GM21723 (cell line): ENCODE data around the gene RIN2.

Source experiments
- ATAC-seq: cut with Tn5 transposase; IDR thresholded peaks from one replicate; pipeline ENCODE4 v1.9.1; 2021; ENCODE audit warnings: mild to moderate bottlenecking, moderate library complexity; ENCODE audit not compliant: unreplicated experiment

Gene RIN2

GRCh38 chr20:19761841-19762240, 3.8 kb downstream of the RIN2 start:
- no peak for ATAC-seq

DNA sequence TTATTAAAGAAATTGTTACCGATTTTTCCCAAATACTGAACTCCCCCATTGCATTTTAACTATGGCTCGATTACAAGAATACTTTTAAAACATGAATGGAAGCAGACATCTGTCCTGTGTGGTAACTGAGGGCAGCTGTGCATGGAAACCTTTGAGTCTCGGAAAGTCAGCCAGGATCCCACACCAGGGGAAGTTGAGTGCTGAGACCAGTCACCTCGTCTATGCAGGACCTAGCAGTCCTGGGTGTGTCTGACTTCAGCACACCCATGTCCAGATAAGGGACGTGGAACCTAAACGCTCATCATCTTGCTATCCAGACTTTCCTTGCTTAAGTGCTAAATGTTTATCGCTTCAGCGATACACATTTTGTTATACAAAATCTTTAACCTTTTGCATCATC, 6.1 kb downstream of the RIN2 start:
- ATAC-seq, result no peak

DNA sequence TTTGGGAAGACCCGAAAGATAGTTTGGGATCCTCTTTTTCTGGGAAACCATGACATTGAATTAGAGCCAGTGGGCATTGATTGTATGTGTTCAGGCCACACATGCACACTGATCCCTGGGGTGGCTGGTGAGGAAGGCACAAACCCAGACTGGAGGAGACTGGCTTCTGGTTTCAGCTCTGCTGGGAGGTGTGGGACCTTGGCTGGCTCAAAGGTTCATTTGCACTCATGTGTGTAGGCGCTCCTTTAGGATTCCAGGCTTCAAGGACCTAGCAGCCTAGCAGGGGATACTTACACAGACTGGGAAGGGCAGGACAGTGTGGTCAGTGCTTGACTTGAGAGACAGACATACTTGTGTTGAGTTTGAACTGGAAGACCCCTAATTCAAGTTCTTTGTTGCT, 7.2 kb downstream of the RIN2 start:
- no peak for ATAC-seq

DNA sequence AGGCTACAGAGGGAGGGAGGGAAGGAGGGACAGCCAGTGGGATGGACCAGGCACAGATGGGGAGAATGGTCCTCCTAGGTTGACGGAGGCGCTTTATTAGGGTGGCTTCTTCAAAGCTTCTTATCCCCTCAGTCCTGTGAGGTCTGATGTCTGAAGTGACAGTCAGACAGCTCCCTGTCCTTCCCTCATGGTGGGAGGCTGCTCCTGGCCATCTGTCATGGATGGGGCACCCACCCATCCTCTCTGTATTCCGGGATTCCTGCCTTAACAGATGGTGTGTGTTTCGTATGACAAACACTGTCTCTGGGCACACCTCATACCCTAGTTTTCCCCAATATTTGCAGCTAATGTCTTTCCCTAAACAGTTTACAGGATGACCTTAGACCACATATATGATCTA, 7.9 kb downstream of the RIN2 start:
- ATAC-seq, result no peak

- ATAC-seq, result no peak
These were observed 9.0 kb downstream of the RIN2 start for GRCh38 chr20:19767070-19767469.

- no peak for ATAC-seq
These were observed 10.3 kb downstream of the RIN2 start for GRCh38 chr20:19768325-19768842.

GRCh38 chr20:19769507-19769906, 11.4 kb downstream of the RIN2 start:
- no peak for ATAC-seq

DNA sequence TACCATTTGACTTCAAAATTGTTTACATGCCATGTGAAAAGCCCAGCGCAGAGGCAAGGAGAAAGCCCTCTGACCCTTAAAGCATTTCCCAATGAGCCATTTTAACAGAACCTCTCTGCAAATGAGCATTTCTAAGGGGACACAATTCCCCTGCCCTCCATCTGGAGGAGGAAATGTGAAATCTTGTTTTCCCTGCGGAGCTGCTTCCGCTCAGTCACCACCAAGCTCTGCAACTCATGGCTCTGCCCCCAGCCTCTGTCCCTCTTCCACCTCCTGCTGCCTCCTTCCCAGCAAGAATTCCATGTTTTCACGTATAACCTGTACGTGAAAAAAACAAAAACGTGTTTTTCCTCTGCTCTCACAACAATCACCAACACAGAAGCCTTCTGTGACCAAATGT, 12.3 kb downstream of the RIN2 start:
- no peak for ATAC-seq

GRCh38 chr20:19771031-19771430, 13.0 kb downstream of the RIN2 start:
- no peak for ATAC-seq

- no peak for ATAC-seq
These were observed 15.4 kb downstream of the RIN2 start for GRCh38 chr20:19773471-19773870.

- no peak for ATAC-seq
These were observed 16.3 kb downstream of the RIN2 start for GRCh38 chr20:19774135-19774933.

DNA sequence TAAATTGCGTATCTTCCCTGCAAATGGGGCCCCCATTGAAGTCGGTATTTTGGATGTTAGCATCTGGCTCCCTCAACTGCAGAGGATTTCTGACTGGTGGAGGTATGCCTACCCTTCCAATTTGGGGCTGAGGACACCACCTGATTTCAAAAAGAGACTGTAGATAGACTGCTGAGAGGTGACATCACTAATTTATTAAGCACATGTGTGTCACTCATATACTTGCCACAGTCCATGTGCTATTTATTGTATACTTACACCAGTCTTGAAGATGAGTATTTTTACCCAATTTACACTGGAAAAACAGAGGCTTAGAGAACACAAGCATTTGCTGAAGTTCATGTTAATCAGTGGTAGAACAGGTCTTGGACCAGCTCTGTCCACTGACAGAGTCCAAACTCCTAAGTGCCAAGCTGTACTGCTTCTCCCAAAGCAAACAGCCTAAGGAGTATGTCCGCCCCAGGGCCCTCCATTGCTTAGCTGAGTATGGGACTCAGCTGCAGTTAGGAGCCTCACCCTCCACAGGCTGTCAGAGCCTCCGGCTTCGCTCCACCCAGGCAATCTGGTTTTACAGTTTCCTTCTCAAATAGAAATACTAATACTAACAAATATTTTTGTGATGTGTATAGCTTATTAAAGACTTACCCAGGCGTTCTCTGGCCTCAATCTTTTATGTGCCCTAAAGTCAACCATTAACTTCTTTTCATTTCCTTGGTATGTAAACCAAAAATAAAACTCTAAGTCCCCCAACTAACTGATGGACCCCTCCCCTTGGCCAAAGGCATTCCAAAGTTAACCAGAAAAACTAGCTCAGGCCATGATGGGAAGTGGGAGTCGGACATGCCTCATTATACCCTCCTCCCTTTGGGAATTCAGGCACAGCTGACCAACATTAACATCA, 17.5 kb downstream of the RIN2 start:
- ATAC-seq, result no peak

- ATAC-seq, result no peak
These were observed 19.3 kb downstream of the RIN2 start for GRCh38 chr20:19777315-19777714.

DNA sequence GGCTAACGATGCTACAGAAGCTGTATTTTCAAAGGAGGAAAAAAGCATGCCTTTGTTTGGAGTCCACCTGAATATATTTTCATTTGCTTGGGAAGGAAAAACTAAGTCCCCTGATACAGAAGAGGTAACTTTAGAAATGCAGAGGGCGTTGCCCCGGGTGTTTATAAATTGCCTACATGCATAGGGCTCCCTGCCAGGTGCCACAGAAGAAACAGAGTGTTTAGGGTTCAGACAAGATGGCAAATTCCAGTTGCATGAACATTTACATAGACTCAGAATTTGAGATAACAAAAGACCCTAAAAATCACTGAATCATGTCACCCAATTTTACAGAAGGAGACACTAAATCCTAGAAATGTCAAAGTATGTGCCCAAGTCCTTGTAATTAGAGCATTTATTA, 19.9 kb downstream of the RIN2 start:
- no peak for ATAC-seq

DNA sequence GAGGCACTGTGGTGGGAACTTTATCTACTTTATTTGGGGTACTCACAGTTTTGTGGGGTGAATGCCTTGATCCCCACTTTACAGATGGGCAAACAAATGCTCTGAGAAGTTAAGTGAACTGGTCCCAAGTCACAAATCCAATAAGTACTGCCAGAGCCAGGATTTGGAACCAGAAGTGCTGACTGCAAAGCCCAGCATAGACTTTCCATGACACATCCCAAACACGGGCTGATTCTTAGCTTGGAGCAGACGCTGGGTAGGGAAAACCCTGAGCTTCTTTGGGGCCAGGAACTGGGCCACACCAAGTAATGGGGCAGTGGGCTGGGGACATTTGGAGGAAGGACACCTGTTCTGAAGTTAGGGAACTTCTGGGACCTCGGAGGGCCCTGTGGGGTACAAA, 20.3 kb downstream of the RIN2 start:
- no peak for ATAC-seq

- peak; percentile 68 for ATAC-seq
These were observed 21.6 kb downstream of the RIN2 start for GRCh38 chr20:19779634-19780033.

DNA sequence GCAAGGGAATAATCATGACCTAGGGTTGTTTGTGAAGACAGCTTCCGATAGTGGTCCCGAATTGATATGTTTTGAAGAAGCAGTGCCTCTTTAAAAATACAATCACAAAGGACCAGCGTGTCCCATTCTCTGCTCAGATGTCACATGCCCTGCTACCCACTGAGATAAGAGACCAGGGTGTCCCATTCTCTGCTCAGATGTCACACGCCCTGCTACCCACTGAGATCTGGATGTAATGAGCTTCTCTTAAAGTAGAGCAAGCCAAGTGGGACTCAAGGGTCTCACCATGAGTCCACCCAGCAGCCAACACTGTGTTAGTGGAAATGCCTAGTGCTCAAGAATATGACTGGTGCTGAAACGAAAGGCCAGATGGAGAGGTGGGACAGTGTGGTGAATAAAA, 22.2 kb downstream of the RIN2 start:
- no peak for ATAC-seq

DNA sequence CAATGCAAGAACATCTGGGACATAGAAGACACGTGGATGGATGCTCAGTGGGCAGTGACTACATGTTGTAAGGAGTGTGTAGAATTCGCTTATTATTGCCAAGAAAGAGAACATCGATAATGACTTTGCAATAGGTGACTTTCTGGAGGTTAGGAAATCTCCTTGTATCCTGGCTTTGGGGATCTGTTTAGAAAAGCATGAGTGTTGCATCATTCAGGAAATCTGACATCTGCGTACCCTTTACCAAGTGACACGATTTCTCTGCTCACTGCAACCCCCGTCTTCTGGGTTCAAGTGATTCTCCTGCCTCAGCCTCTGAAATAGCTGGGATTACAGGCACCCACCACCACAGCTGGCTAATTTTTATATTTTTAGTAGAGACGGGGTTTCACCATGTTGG, 23.2 kb downstream of the RIN2 start:
- ATAC-seq, result no peak

- ATAC-seq, result no peak
These were observed 24.6 kb downstream of the RIN2 start for GRCh38 chr20:19782669-19783068.

DNA sequence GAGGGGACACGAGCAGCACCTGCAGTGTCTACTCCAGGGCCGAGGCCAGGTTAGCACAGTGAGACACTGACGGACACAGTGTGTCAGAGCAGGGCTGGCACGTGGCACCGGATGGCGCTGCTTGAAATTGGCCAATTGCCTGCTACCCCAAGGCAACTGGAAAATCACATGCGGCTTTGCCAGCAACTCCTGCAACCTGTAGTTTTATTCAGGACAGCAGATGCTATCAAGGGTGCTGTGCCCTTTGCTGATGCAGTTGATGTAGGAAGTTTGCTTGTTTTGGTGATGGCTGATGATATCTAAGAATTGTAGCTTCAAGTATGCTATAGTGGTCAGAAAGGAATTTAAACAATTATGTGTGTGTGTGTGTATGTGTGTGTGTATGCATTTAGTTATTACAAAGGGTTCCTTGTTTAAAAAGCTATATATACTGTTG, 25.9 kb downstream of the RIN2 start:
- ATAC-seq, result no peak

DNA sequence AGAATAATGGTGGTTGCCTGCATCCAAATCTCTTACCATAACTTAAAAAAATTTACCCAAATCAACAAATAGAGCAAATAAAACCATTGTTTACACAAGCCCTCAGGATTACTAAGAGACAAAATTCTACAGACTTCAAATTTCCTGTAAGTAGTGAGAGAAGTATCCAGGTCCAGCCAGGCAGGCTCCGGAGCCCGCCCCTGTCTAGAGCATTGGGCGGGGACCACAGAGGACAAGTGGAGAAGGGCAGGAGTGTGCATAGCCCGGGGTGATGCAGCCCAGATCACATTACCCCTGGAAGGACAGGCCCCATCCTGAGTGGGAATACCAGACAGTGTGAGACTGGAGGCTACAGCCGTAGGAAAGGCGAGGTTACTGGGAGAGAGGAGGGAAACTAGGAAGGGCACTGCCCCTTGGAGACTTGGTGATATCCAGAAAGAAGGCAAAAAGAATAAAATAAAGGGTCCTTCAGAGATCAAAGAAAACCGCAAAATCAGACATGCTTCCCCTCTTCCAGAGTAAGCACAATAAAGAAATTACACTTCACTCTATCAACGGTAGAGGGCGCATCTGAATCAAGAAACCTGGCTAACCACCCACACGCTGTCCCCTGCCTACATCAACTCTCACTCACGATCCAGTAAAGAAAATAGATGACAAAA, 26.6 kb downstream of the RIN2 start:
- peak; percentile 69 for ATAC-seq
